CD4-positive, alpha-beta T cell treated with Interleukin-2 at 100 ng/mL for 4 hours (primary cell): ENCODE results near the gene CACNA1A.
A peak's percentile ranks its signal among the peaks of the same experiment; 100 is the strongest.

Source experiments
- DNase-seq: peaks from one replicate; pipeline ENCODE4 v3.0.0-alpha.2; 2020; ENCODE audit warnings: low spot score

The CACNA1A gene

DNA sequence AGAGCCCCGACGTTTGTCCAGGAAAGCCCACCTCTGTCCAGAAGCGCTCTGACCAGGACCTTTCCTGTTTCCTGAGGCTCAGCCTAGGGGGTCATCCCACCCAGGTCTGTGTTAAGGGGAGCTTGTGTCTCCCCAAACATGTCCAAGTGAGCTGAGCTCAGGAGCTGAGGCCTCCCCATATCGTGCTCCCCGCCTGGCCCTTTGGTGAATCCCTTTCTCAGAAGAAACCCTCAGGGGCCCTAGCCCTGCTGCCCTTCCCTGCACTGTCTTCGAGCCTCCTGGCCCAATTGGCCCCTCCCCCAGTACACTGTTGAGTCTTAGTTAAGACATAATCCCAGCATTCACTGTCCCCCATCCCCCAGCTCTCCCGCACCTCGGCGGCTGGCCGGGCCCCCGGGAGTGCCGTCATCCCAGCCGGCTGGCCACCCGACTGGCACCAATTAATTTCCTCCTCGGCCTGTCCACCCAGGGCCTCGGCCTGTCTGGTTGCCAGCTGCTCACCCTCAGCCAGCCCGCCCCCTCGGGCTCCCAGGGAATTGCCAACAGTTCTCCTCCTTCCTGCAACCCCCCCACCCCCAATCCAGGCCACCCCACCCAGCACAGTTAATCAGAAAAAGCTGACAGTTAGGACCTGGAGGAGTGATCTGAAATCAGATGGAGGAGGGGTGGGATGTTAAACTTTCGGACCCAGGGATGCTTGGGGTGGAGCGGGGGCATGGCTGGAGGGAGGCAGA lies 342.5 kb downstream of the CACNA1A start:
- peak; percentile 40 for DNase-seq

DNA sequence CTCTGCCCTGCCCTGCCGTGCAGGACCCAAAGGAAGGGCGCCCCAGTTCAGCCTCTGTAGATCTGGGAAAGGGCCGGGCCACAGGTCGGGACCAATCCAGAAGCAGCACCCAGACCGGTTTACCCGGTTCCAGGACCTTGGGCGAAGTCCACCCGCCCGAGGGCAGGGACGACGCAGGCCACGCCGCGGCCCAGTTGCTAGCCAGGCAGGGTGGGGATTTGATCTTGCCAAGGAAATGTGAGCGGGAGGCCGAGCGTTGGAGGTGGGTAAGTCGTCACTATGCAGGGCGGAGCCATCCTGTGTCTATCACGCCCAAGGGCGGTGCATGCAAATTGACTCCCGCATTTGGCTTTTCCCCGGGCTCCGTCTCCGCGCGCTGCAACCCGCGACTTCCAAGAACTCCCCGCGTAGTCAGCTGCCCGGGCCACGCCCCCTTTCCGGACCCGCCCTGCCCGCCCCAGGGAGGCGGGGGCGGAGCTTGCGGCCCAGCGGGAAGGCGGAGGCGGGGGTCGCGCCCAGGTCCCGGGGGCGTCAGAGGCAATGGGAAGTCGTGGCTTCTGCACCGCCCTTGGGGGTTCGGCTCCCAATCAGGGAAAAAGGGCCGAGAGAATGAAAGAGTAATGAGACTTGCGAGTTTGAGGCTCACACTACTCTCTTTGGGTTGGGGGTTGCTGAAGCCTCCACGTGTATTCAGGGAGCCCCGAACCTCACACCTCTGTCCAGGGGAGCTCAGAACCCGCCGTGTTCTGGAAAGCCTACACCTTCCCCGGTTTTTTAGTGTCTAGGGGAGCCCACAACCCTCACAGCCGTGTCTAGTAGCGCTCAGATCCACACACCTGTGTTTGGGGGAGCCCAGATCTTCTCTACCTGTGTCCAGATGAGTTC lies 343.3 kb downstream of the CACNA1A start:
- peak; percentile 94 for DNase-seq

DNA sequence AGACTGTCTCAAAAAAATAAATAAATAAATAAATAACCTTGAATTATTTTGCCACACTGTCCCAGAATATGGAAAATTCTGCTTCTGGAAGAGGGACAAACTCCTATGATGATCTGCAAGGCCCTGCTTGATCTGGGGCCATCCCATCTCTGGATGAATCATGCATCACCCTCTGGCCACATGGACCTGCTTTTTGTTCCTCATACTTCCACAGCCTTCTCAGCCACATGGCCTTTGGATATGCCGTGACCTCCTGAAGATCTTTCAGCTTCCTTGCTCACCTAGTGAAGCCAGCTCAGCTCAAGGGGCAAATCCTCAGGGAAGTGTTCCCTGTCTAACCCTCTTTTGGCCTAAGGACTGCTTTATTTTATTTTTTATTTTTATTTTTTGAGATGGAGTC lies 345.7 kb downstream of the CACNA1A start:
- DNase-seq = no peak

DNA sequence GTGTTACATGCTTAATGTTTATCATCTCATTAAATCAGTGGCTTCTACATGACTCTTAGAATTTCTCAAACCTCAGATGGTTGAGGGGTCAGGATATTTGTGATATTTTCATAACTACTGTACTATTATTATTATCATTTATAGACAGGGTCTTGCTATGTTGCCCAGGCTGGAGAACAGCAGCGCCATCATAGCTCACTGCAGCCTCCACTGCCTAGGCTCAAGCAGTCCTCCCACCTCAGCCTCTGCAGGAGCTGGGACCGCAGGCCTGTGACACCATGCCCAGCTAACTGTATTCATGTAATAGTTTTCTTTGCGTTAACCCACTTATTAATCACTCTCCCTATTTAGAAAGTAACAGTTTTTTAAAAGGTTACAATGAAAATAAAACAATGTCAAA lies 346.6 kb downstream of the CACNA1A start:
- no peak for DNase-seq
